PC-3 (cell line): ENCODE measurements around the gene TRIB2.

ENCODE experiments used
- CTCF ChIP-seq: fragments of 300-600 bp; sonication (generic); conservative IDR thresholded peaks from 2 replicates; pipeline ENCODE4 v1.5.1; 2017; ENCODE audit warnings: antibody characterized with exemption, low read depth, mild to moderate bottlenecking, low read length
- EZH2 ChIP-seq: fragments of 300-600 bp; sonication (generic); IDR thresholded peaks from one replicate; pipeline ENCODE4 v1.6.1; 2017; ENCODE audit warnings: antibody characterized with exemption, mild to moderate bottlenecking, low read length; ENCODE audit not compliant: unreplicated experiment
- EZH2phosphoT487 ChIP-seq: fragments of 300-600 bp; sonication (generic); IDR thresholded peaks from 2 replicates; pipeline ENCODE4 v1.6.1; 2018; ENCODE audit warnings: mild to moderate bottlenecking, antibody characterized with exemption, low read length, borderline replicate concordance

GRCh38 chr2:12721566-12722446 is 5.1 kb downstream of the TRIB2 start:
- TF ChIP-seq CTCF, result no peak
- TF ChIP-seq EZH2, result no peak
- no peak for TF ChIP-seq EZH2phosphoT487
